Panc1 (cell line): ENCODE data around the gene CACNA1G. TPM values are rescaled to one million over a fixed set of nuclear protein-coding genes. Genes with fewer than 3 reads are reported as not detected.

ENCODE experiments used
- ATAC-seq: fragments of 200-7000 bp; cut with Tn5 transposase; 2 replicates; pipeline ENCODE4 v1.9.1; 2020; ENCODE audit warnings: mild to moderate bottlenecking, moderate library complexity
- BruUV-seq: library from RNA; stranded (reverse); fragments of 400-500 nt; replicated peaks from 2 replicates; lab custom pipeline; 2021; lab: Mats Ljungman, UMichigan
- CTCF ChIA-PET: fragments of 300-600 bp; sonication (Branson Sonifier 250); formaldehyde crosslinking; loops from one replicate; lab custom pipeline; 2022; ENCODE audit warnings: antibody characterized with exemption; lab: Charles Lee
- POLR2A ChIA-PET: fragments of 300-600 bp; sonication (Branson Sonifier 250); formaldehyde crosslinking; loops from one replicate; lab custom pipeline; 2022; ENCODE audit warnings: antibody characterized with exemption; lab: Charles Lee
- DNase-seq: peaks from one replicate; pipeline ENCODE4 v3.0.0-alpha.2; 2010; ENCODE audit warnings: low read depth, low spot score
- H3K27ac ChIP-seq: 2 replicates; pipeline ENCODE4 v1.5.1; 2011; ENCODE audit warnings: mild to moderate bottlenecking, low read length, inconsistent platforms
- H3K27me3 ChIP-seq: fragments of 200-500 bp; sonication (Bioruptor generic); 2 replicates; pipeline ENCODE4 v1.6.0; 2014; ENCODE audit warnings: low read length, inconsistent platforms; ENCODE audit not compliant: control insufficient read depth, insufficient read depth
- H3K36me3 ChIP-seq: fragments of 200-500 bp; sonication (Bioruptor generic); 2 replicates; pipeline ENCODE4 v1.5.1; 2014; ENCODE audit warnings: inconsistent platforms, mild to moderate bottlenecking, low read length, moderate library complexity; ENCODE audit not compliant: control insufficient read depth, insufficient read depth
- H3K4me1 ChIP-seq: 2 replicates; pipeline ENCODE4 v1.5.1; 2011; ENCODE audit warnings: inconsistent platforms, mild to moderate bottlenecking, low read length, moderate library complexity; ENCODE audit not compliant: control insufficient read depth, insufficient read depth
- H3K4me3 ChIP-seq, 2 experiments: 2 replicates each; pipeline ENCODE4 v1.5.1; 2011 to 2012; ENCODE audit warnings: low read depth in 2 of 2, low read length in 2 of 2, mild to moderate bottlenecking in 2 of 2, inconsistent platforms in 1 of 2, moderate library complexity in 1 of 2
- H3K9me3 ChIP-seq: fragments of 200-500 bp; sonication (Bioruptor generic); 2 replicates; pipeline ENCODE4 v1.5.1; 2014; ENCODE audit warnings: low read depth, mild to moderate bottlenecking, inconsistent platforms, low read length, moderate library complexity; ENCODE audit not compliant: control insufficient read depth, insufficient read depth
- CTCF ChIP-seq: fragments of 450-650 bp; IDR thresholded peaks from 2 replicates; pipeline ENCODE4 v1.5.1; 2017; ENCODE audit warnings: mild to moderate bottlenecking
- POLR2AphosphoS5 ChIP-seq: IDR thresholded peaks from 2 replicates; pipeline ENCODE4 v1.6.1; 2012; ENCODE audit warnings: mild to moderate bottlenecking, low read depth, low read length, moderate library complexity
- REST ChIP-seq, 2 experiments: IDR thresholded peaks; 2 replicates each; pipeline ENCODE4 v1.6.1; 2011 to 2012; ENCODE audit warnings: low read depth in 2 of 2, control low read depth in 1 of 2, low read length in 1 of 2, mild to moderate bottlenecking in 1 of 2, moderate library complexity in 1 of 2; ENCODE audit not compliant: insufficient read depth in 1 of 2
- SIN3A ChIP-seq: IDR thresholded peaks from 2 replicates; pipeline ENCODE4 v1.6.1; 2012; ENCODE audit warnings: low read depth, mild to moderate bottlenecking, low read length, moderate library complexity, borderline replicate concordance; ENCODE audit not compliant: insufficient read depth
- TCF7L2 ChIP-seq: IDR thresholded peaks from 2 replicates; pipeline ENCODE4 v1.6.1; 2011; ENCODE audit warnings: mild to moderate bottlenecking, low read depth, low read length, inconsistent platforms
- in situ Hi-C: cut with HindIII; loops from 2 replicates; pipeline ENCODE4 v1.10.0; 2016; ENCODE audit warnings: low sequenced_read_pairs, low pct_unique_long_range_greater_than_20kb
- intact Hi-C: fragments of 100-400 bp; cut with micrococcal nuclease; formaldehyde crosslinking; loops from one replicate; pipeline ENCODE4 v1.10.0; 2022; ENCODE audit not compliant: unreplicated experiment
- total RNA-seq: library from RNA; stranded (reverse); gene quantifications from one replicate; pipeline ENCODE4 v1.2.1, GENCODE V29; 2021; ENCODE audit not compliant: unreplicated experiment

CACNA1G gene
- total RNA-seq, 1 experiment from 2014 or later = 10.0 TPM

- ChIA-PET CTCF (interaction anchor here (0.6 to 1.5 kb wide), 5 partner anchors 22 to 44 kb away, joined by 4 to 8 read pairs (median 5); no protein-coding TSS in a partner anchor), POLR2A (interaction anchor here (0.5 to 1.4 kb wide), 4 partner anchors 24 to 288 kb away, joined by 3 to 17 read pairs (median 3); partner anchors contain the start of genes EME1 and MRPL27)
- no peak overlapping the region for H3K4me3 ChIP-seq
- peak; percentile 6; the same call in 1 of the 2 replicates for ATAC-seq
- intact Hi-C loops (no loop called here), in situ Hi-C loops (no loop called here)
- no TSS peak for BruUV-seq
- no peaks in the 10 kb centered on the region for H3K36me3 ChIP-seq
- H3K27me3 ChIP-seq = no peaks in the 10 kb centered on the region
- peaks cover 59% of the 10 kb centered on the region for H3K4me1 ChIP-seq
- no peak for TF ChIP-seq REST (IDR thresholded peaks at IDR 0.05; ENCODE audit: insufficient read depth in 1 of 2, low read depth in 2 of 2, low read length in 1 of 2)
- TF ChIP-seq SIN3A = no peak
- no peak; the same call in 1 of the 2 replicates for TF ChIP-seq POLR2AphosphoS5
- TF ChIP-seq CTCF = no peak
- TF ChIP-seq TCF7L2 = no peak
- peak overlapping the region; percentile 85 for H3K27ac ChIP-seq
- no peak for DNase-seq
- H3K9me3 ChIP-seq = no peaks in the 10 kb centered on the region
Observed at GRCh38 chr17:50660887-50661345, 100.4 kb downstream of the CACNA1G start.

GRCh38 chr17:50661348-50661747 lies 100.8 kb downstream of the CACNA1G start:
- no peak for TF ChIP-seq SIN3A
- H3K4me3 ChIP-seq = no peak overlapping the region
- TSS peak; percentile 41 for BruUV-seq
- H3K36me3 ChIP-seq = no peaks in the 10 kb centered on the region
- ChIA-PET CTCF (interaction anchor here (0.6 to 1.5 kb wide), 5 partner anchors 22 to 44 kb away, joined by 4 to 8 read pairs (median 5); no protein-coding TSS in a partner anchor), POLR2A (interaction anchor here (0.5 to 0.8 kb wide), 3 partner anchors 22 to 279 kb away, joined by 3 to 17 read pairs (median 4); no protein-coding TSS in a partner anchor)
- H3K4me1 ChIP-seq = peaks cover 59% of the 10 kb centered on the region
- H3K9me3 ChIP-seq = no peaks in the 10 kb centered on the region
- peak overlapping the region; percentile 85 for H3K27ac ChIP-seq
- DNase-seq (no peak), ATAC-seq (peak; percentile 8; the same call in 1 of the 2 replicates)
- intact Hi-C loops (no loop called here), in situ Hi-C loops (no loop called here)
- H3K27me3 ChIP-seq = no peaks in the 10 kb centered on the region

GRCh38 chr17:50661795-50662391 lies 101.4 kb downstream of the CACNA1G start:
- ChIA-PET POLR2A (interaction anchor here (0.7 to 0.9 kb wide), 3 partner anchors 11 to 23 kb away, joined by 4 to 6 read pairs (median 4); no protein-coding TSS in a partner anchor), CTCF (interaction anchor here (0.6 to 1.5 kb wide), 3 partner anchors 10 to 31 kb away, joined by 4 to 6 read pairs (median 6); no protein-coding TSS in a partner anchor)
- intact Hi-C loops = no loop called here
- Histone ChIP-seq H3K27me3 (no peaks in the 10 kb centered on the region), H3K27ac (peak overlapping the region; percentile 85), H3K36me3 (no peaks in the 10 kb centered on the region), H3K9me3 (no peaks in the 10 kb centered on the region), H3K4me3 (no peak overlapping the region), H3K4me1 (peaks cover 59% of the 10 kb centered on the region)
- in situ Hi-C loops = no loop called here
- TF ChIP-seq TCF7L2 = no peak
- no peak; the same call in none of the 2 replicates for TF ChIP-seq POLR2AphosphoS5
- no peak for TF ChIP-seq REST (IDR thresholded peaks at IDR 0.05; ENCODE audit: insufficient read depth in 1 of 2, low read depth in 2 of 2, low read length in 1 of 2)
- TF ChIP-seq SIN3A = no peak
- TF ChIP-seq CTCF = no peak
- BruUV-seq = no TSS peak
- DNase-seq (peak; percentile 79), ATAC-seq (peak; percentile 78)
